Right lobe of liver (tissue), 6 donors: ENCODE measurements around the gene DMTF1. TPM values are rescaled to one million over a fixed set of nuclear protein-coding genes. Genes with fewer than 3 reads are reported as not detected.
"Not testable (repeated sequence)": the region's sequence is repeated elsewhere in the genome, so short reads cannot be mapped to it uniquely, and the experiment has no call there.

Experiments
- ATAC-seq, 4 donors: fragments of 200-7000 bp; cut with Tn5 transposase; one replicate each; pipeline ENCODE4 v1.9.1; 2020; ENCODE audit warnings: mild to moderate bottlenecking in 4 of 4, moderate library complexity in 4 of 4
- DNase-seq, 3 donors: peaks; one replicate each; pipeline ENCODE4 v3.0.0-alpha.2; 2020
- H3K27ac ChIP-seq, 3 donors: fragments of 200-600 bp; one replicate each; pipeline ENCODE4 v1.8.0; 2022
- H3K27me3 ChIP-seq, 2 donors: fragments of 200-600 bp; one replicate each; pipeline ENCODE4 v1.8.0; 2022
- H3K36me3 ChIP-seq, 4 donors: fragments of 200-600 bp; sonication (generic) in 1 of 4; one replicate each; pipeline versions ENCODE4 v1.5.1 to v1.8.0; 2017 to 2022; ENCODE audit warnings: control low read depth in 1 of 4
- H3K4me1 ChIP-seq, 4 donors: fragments of 200-600 bp; sonication (generic) in 1 of 4; one replicate each; pipeline versions ENCODE4 v1.5.1 to v1.8.0; 2017 to 2022; ENCODE audit warnings: control low read depth in 1 of 4
- H3K4me3 ChIP-seq, 3 donors: fragments of 200-600 bp; one replicate each; pipeline ENCODE4 v1.8.0; 2022
- H3K9me3 ChIP-seq, 4 donors: fragments of 200-600 bp; sonication (generic) in 1 of 4; one replicate each; pipeline versions ENCODE4 v1.5.1 to v1.8.0; 2017 to 2022; ENCODE audit warnings: control low read depth in 1 of 4
- POLR2A ChIP-seq: fragments of 450-650 bp; IDR thresholded peaks from one replicate; pipeline ENCODE4 v1.6.1; 2017; ENCODE audit warnings: antibody characterized with exemption, mild to moderate bottlenecking
- WGBS: methylation state at CpG from one replicate; pipeline ENCODE4 v1.1.6; 2018; ENCODE audit warnings: low coverage, low lambda C conversion rate; ENCODE audit not compliant: insufficient coverage; ENCODE audit errors: missing lambda C conversion rate; 5-methylcytosine and 5-hydroxymethylcytosine counted together
- intact Hi-C, 2 donors: fragments of 100-400 bp; cut with DNase I; formaldehyde crosslinking; loops; one replicate each; pipeline versions ENCODE4 v1.11.2 to v1.14.1; 2022
- total RNA-seq, 6 experiments: library from RNA; depleted of rRNA in 2 of 6; stranded (reverse); fragments of >200 nt in 2 of 6; fragmentation: NEBNext Ultra II Directional in 3 of 6; extraction: Animal tissue kit (Norgen Biotek cat#: 25700) in 3 of 6; gene quantifications; one replicate each; pipeline versions ENCODE4 v1.1.0 to v1.2.4, GENCODE V29; 2016 to 2023
- TF ChIP-seq, protein P1 (sequence below), 4 donors: fragments of 200-600 bp in 3 of 4; fragments of 450-650 bp in 1 of 4; IDR thresholded peaks; one replicate each; pipeline versions ENCODE4 v1.5.1 to v1.8.0; 2016 to 2022; ENCODE audit warnings: antibody characterized with exemption in 4 of 4, mild to moderate bottlenecking in 2 of 4
- donor health status: DM: no; HTN: yes; CAD: no.
- donor health status: DM: no; HTN: no; CAD: no.
- donor health status: DM: no; HTN: no; CAD: no.
- donor health status: DM: no; HTN: yes; CAD: no.
- donor health status: DM: no; HTN: yes; CAD: no.

The DMTF1 gene
- total RNA-seq, 6 experiments from 2014 or later, result 16.7 to 28.1 (median 22.2) TPM

DNA sequence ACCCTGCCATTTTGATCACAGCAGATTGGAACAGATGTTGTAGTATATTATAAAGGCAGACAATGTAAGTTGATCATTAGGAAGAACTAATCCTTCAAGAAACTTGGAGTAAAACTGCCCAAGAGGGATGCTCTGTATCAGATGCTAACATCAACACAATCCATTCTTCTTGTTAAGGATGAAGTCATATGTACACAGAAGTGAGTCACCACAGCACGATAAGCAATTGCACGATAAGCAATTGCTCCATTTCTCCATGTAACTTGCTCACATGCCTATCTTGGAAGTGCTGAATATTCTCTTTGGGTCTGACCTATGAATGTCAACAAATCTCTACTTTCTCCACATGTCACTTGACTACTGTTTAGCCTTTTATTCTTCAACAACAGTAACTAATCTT lies 41.5 kb upstream of the DMTF1 start:
- ATAC-seq (peak in 1 of 4 donors; percentile 37), DNase-seq (no peak)
- H3K27ac ChIP-seq, result no peak overlapping the region
- WGBS, result 48% methylated on average over 2 of the region's 2 CpGs
- no peaks in the 10 kb centered on the region for H3K36me3 ChIP-seq
- H3K4me3 ChIP-seq, result no peak overlapping the region
- H3K4me1 ChIP-seq, result no peaks in the 10 kb centered on the region
- no peaks in the 10 kb centered on the region for H3K9me3 ChIP-seq
- no peaks in the 10 kb centered on the region for H3K27me3 ChIP-seq
- intact Hi-C loops, result no loop called here
- TF ChIP-seq, protein P1, sequence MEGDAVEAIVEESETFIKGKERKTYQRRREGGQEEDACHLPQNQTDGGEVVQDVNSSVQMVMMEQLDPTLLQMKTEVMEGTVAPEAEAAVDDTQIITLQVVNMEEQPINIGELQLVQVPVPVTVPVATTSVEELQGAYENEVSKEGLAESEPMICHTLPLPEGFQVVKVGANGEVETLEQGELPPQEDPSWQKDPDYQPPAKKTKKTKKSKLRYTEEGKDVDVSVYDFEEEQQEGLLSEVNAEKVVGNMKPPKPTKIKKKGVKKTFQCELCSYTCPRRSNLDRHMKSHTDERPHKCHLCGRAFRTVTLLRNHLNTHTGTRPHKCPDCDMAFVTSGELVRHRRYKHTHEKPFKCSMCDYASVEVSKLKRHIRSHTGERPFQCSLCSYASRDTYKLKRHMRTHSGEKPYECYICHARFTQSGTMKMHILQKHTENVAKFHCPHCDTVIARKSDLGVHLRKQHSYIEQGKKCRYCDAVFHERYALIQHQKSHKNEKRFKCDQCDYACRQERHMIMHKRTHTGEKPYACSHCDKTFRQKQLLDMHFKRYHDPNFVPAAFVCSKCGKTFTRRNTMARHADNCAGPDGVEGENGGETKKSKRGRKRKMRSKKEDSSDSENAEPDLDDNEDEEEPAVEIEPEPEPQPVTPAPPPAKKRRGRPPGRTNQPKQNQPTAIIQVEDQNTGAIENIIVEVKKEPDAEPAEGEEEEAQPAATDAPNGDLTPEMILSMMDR (IDR thresholded peaks at IDR 0.05), result no peak
- no peak for TF ChIP-seq POLR2A

DNA sequence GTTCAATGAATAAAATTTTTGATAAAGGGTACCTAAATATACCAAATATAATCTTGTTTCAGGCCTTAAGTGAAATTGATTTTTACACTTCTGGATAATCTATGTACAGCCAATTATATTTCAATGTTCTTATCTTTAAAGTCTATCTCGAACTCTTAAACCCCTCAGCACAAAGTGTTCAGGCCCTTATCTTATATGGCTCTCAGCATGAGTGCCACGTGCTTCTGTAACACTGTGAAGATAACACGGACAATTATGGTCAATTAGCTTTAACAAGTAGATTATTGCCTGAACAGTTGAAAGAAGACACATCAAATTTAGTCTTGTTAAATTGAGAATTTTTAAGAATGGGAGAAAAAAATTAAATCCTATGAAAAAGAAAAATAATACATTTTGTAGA lies 40.4 kb upstream of the DMTF1 start:
- no peak for ATAC-seq
- WGBS, result 30% methylated on average over 3 of the region's 3 CpGs
- no peaks in the 10 kb centered on the region for H3K9me3 ChIP-seq
- no peak overlapping the region for H3K27ac ChIP-seq
- TF ChIP-seq POLR2A, result no peak
- TF ChIP-seq, protein P1 (IDR thresholded peaks at IDR 0.05), result no peak
- no peak overlapping the region for H3K4me3 ChIP-seq
- DNase-seq, result no peak
- no peaks in the 10 kb centered on the region for H3K4me1 ChIP-seq
- no peaks in the 10 kb centered on the region for H3K36me3 ChIP-seq
- H3K27me3 ChIP-seq, result no peaks in the 10 kb centered on the region
- intact Hi-C loops, result no loop called here

DNA sequence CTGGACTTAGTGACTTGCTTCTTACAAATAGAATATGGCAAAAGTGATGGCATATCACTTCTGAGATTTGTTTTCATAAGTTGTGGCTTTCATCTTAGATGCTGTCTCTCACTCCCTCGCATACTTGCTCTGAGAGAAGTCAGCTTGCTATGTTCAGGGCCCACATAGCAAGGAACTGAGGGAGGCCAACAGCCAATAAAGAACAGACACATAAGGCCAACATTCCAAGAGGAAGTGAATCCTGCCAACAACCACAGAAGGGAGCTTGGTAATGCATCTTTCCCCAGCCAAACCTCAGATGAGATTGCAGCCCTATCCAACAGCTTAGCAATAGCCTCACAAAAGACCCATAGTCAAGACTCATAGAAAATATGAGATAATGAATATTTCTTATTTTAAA lies 39.2 kb upstream of the DMTF1 start:
- 45% methylated on average over 1 of the region's 1 CpG for WGBS
- DNase-seq, result no peak
- intact Hi-C loops, result no loop called here
- no peak overlapping the region for H3K4me3 ChIP-seq
- no peak for ATAC-seq
- no peaks in the 10 kb centered on the region for H3K9me3 ChIP-seq
- no peak overlapping the region for H3K27ac ChIP-seq
- TF ChIP-seq, protein P1 (IDR thresholded peaks at IDR 0.05), result no peak
- TF ChIP-seq POLR2A, result no peak
- no peaks in the 10 kb centered on the region for H3K36me3 ChIP-seq
- no peaks in the 10 kb centered on the region for H3K4me1 ChIP-seq
- H3K27me3 ChIP-seq, result no peaks in the 10 kb centered on the region

DNA sequence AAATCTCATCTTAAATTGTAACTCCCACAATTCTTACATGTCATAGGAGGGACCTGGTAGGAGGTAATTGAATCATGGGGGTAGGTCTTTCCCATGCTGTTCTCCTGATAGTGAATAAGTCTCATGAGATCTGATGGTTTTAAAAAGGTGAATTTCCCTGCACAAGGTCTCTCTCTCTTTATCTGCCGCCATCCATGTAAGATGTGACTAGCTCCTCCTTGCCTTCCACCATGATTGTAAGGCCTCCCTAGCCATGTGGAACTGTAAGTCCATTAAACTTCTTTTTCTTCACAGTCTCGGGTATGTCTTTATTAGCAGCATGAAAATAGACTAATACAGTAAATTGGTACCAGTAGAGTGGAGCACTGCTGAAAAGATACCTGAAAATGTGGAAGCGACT lies 38.3 kb upstream of the DMTF1 start:
- H3K4me1 ChIP-seq, intact Hi-C loops, H3K27me3 ChIP-seq, DNase-seq, H3K9me3 ChIP-seq, H3K27ac ChIP-seq, H3K36me3 ChIP-seq, H3K4me3 ChIP-seq, ATAC-seq: not testable (repeated sequence)
- 65% methylated on average over 3 of the region's 3 CpGs for WGBS

DNA sequence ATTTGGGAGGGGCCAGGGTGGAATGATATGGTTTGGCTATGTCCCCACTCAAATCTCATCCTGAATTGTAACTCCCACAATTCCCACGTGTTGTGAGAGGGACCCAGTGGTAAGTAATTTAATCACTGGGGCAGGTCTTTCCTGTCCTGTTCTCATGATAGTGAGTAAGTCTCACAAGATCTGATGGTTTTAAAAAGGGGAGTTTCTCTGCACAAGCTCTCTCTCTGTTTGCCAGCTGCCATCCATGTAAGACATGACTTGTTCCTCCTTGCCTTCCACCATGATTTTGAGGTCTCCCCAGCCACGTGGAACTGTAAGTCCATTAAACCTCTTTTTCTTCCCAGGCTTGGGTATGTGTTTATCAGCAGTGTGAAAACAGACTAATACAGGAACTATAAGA lies 36.5 kb upstream of the DMTF1 start:
- H3K36me3 ChIP-seq, H3K27ac ChIP-seq, H3K9me3 ChIP-seq, DNase-seq, H3K27me3 ChIP-seq, ATAC-seq, H3K4me1 ChIP-seq, H3K4me3 ChIP-seq, intact Hi-C loops: not testable (repeated sequence)
- 24% methylated on average over 2 of the region's 2 CpGs for WGBS

DNA sequence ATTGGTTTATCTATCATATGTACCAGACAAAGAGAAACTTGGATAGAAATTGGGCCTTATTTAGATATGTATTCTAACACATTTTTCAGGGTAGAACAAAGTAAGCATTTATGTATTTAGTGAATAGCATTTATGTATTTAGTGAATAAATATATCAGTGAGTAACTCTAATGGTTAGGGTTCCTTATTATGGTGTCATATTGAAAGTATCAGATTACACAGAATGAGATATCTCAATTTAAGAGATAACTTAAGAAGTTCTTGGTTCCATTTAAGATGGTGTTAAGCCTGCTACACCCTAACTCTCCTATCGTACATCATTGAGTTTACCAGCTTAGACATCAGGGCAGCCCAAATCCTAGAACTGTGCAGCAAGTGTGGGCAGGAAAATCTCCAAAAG lies 35.9 kb upstream of the DMTF1 start:
- Histone ChIP-seq H3K27me3 (no peaks in the 10 kb centered on the region), H3K4me1 (no peaks in the 10 kb centered on the region), H3K4me3 (no peak overlapping the region), H3K27ac (no peak overlapping the region), H3K9me3 (no peaks in the 10 kb centered on the region), H3K36me3 (no peaks in the 10 kb centered on the region)
- ATAC-seq (no peak), DNase-seq (no peak)
- WGBS, result 58% methylated on average over 1 of the region's 1 CpG
- intact Hi-C loops, result no loop called here
- TF ChIP-seq, protein P1 (IDR thresholded peaks at IDR 0.05), result no peak
- TF ChIP-seq POLR2A, result no peak
